PC-9 (cell line): ENCODE data around the gene ALK.

Experiments
- CTCF ChIP-seq: fragments of 200-600 bp; sonication (generic); conservative IDR thresholded peaks from 2 replicates; pipeline ENCODE4 v1.6.1; 2017; ENCODE audit warnings: mixed run types, antibody characterized with exemption, mild to moderate bottlenecking, moderate library complexity
- EZH2 ChIP-seq: fragments of 200-600 bp; sonication (generic); IDR thresholded peaks from 2 replicates; pipeline ENCODE4 v1.8.0; 2017; ENCODE audit warnings: antibody characterized with exemption, low read depth

GRCh38 chr2:29275186-29275585 lies 646.2 kb downstream of the ALK start:
- TF ChIP-seq CTCF: no peak
- no peak for TF ChIP-seq EZH2
